Measurements from ENCODE around the gene RNF212.

Gene RNF212

GRCh38 chr4:1061760-1062159 is 51.6 kb downstream of the RNF212 start:
- TF ChIP-seq CTCF (conservative IDR thresholded peaks at IDR 0.05; ENCODE audit: low read depth) = no peak
- no peak for DNase-seq (ENCODE audit: low spot score)
- no peak overlapping the region for H3K27ac ChIP-seq
- ChIA-PET CTCF (no interaction called here), POLR2A (ENCODE audit: low non-redundant PET) (no interaction called here)

- no peak overlapping the region for H3K27ac ChIP-seq
- POLR2A ChIA-PET (ENCODE audit: low non-redundant PET) = no interaction called here
- no peak for TF ChIP-seq CTCF (conservative IDR thresholded peaks at IDR 0.05; ENCODE audit: low read depth)
- CTCF ChIA-PET = no interaction called here
- DNase-seq (ENCODE audit: low spot score) = no peak
Measured at GRCh38 chr4:1061056-1061700, 52.2 kb downstream of the RNF212 start.

- no peak for DNase-seq (ENCODE audit: low spot score)
- POLR2A ChIA-PET (ENCODE audit: low non-redundant PET) = no interaction called here
Measured at GRCh38 chr4:1060621-1061020, 52.7 kb downstream of the RNF212 start.

GRCh38 chr4:1060121-1060520 is 53.2 kb downstream of the RNF212 start:
- ChIA-PET POLR2A (ENCODE audit: low non-redundant PET) (no interaction called here), CTCF (no interaction called here)
- TF ChIP-seq CTCF (conservative IDR thresholded peaks at IDR 0.05; ENCODE audit: low read depth) = no peak
- no peak for DNase-seq (ENCODE audit: low spot score)
- H3K27ac ChIP-seq = no peak overlapping the region

More at GRCh38 chr4:1060621-1061020, 52.7 kb downstream of the RNF212 start:
- H3K27ac ChIP-seq = no peak overlapping the region
- TF ChIP-seq CTCF (conservative IDR thresholded peaks at IDR 0.05; ENCODE audit: low read depth) = no peak
- CTCF ChIA-PET = no interaction called here

- no peak overlapping the region; the same call in 1 of the 2 replicates for H3K27ac ChIP-seq
- POLR2A ChIA-PET (ENCODE audit: low non-redundant PET) = no interaction called here
- no peak for TF ChIP-seq CTCF (conservative IDR thresholded peaks at IDR 0.05; ENCODE audit: low read depth)
- CTCF ChIA-PET = no interaction called here
- DNase-seq (ENCODE audit: low spot score) = no peak
Measured at GRCh38 chr4:1058997-1059665, 54.2 kb downstream of the RNF212 start.

GRCh38 chr4:1058198-1058996 is 55.0 kb downstream of the RNF212 start:
- DNase-seq (ENCODE audit: low spot score) = no peak
- H3K27ac ChIP-seq = no peak overlapping the region; the same call in 1 of the 2 replicates
- ChIA-PET POLR2A (ENCODE audit: low non-redundant PET) (no interaction called here), CTCF (interaction anchor here (0.6 kb wide), 1 partner anchor 26 kb away, joined by 3 read pairs; no protein-coding TSS in a partner anchor)
- TF ChIP-seq CTCF (conservative IDR thresholded peaks at IDR 0.05; ENCODE audit: low read depth) = no peak
